ENCODE results near the gene WNT3. TPM values are rescaled to one million over a fixed set of nuclear protein-coding genes. Genes with fewer than 3 reads are reported as not detected.
A peak's percentile ranks its signal among the peaks of the same experiment; 100 is the strongest.

The WNT3 gene
- total RNA-seq, 1 donor from 2014 or later: 2.2 TPM

GRCh38 chr17:46751425-46751824 is 67.1 kb downstream of the WNT3 start:
- Histone ChIP-seq H3K9me3 (no peaks in the 10 kb centered on the region), H3K4me1 (no peaks in the 10 kb centered on the region), H3K27me3 (ENCODE audit: low read depth) (no peaks in the 10 kb centered on the region), H3K36me3 (peaks cover 64% of the 10 kb centered on the region), H3K4me3 (no peak overlapping the region), H3K27ac (no peak overlapping the region)
- ATAC-seq: no peak
- no peak for DNase-seq
- intact Hi-C loops (cut with DNase I): no loop called here
- no peak for TF ChIP-seq CTCF (IDR thresholded peaks at IDR 0.05)

GRCh38 chr17:46745376-46745775 is 73.1 kb downstream of the WNT3 start:
- no peak for DNase-seq

GRCh38 chr17:46744441-46744840 is 74.1 kb downstream of the WNT3 start:
- Histone ChIP-seq H3K9me3 (no peaks in the 10 kb centered on the region), H3K4me3 (no peak overlapping the region), H3K36me3 (peaks cover under 1% of the 10 kb centered on the region), H3K27ac (no peak overlapping the region), H3K4me1 (no peaks in the 10 kb centered on the region), H3K27me3 (ENCODE audit: low read depth) (no peaks in the 10 kb centered on the region)
- intact Hi-C loops (cut with DNase I): no loop called here
- DNase-seq: no peak
- no peak for TF ChIP-seq CTCF (IDR thresholded peaks at IDR 0.05)
- ATAC-seq: no peak

More at GRCh38 chr17:46745376-46745775, 73.1 kb downstream of the WNT3 start:
- intact Hi-C loops (cut with DNase I): no loop called here
- H3K36me3 ChIP-seq: peaks cover 9% of the 10 kb centered on the region
- H3K27ac ChIP-seq: no peak overlapping the region
- TF ChIP-seq CTCF (IDR thresholded peaks at IDR 0.05): no peak
- ATAC-seq: no peak
- no peaks in the 10 kb centered on the region for H3K4me1 ChIP-seq
- no peaks in the 10 kb centered on the region for H3K9me3 ChIP-seq
- no peak overlapping the region for H3K4me3 ChIP-seq
- no peaks in the 10 kb centered on the region for H3K27me3 ChIP-seq (ENCODE audit: low read depth)

- TF ChIP-seq CTCF (IDR thresholded peaks at IDR 0.05): no peak
- no peak for DNase-seq
- no peaks in the 10 kb centered on the region for H3K27me3 ChIP-seq (ENCODE audit: low read depth)
- H3K36me3 ChIP-seq: no peaks in the 10 kb centered on the region
- no peak overlapping the region for H3K4me3 ChIP-seq
- H3K4me1 ChIP-seq: no peaks in the 10 kb centered on the region
- H3K9me3 ChIP-seq: no peaks in the 10 kb centered on the region
- H3K27ac ChIP-seq: no peak overlapping the region
- intact Hi-C loops (cut with DNase I): no loop called here
- ATAC-seq: peak; percentile 74 to 81
Measured at GRCh38 chr17:46742565-46743270, 75.8 kb downstream of the WNT3 start.

GRCh38 chr17:46741122-46741730 is 77.3 kb downstream of the WNT3 start:
- intact Hi-C loops (cut with DNase I): no loop called here
- TF ChIP-seq CTCF (IDR thresholded peaks at IDR 0.05): no peak
- no peaks in the 10 kb centered on the region for H3K4me1 ChIP-seq
- H3K27ac ChIP-seq: no peak overlapping the region
- H3K9me3 ChIP-seq: no peaks in the 10 kb centered on the region
- DNase-seq (no peak), ATAC-seq (no peak)
- no peaks in the 10 kb centered on the region for H3K36me3 ChIP-seq
- no peaks in the 10 kb centered on the region for H3K27me3 ChIP-seq (ENCODE audit: low read depth)
- H3K4me3 ChIP-seq: no peak overlapping the region

All from lower lobe of right lung (tissue), 2 donors.